ENCODE results near the gene PTPRK.

PTPRK gene

GRCh38 chr6:128242765-128243403 is 277.5 kb downstream of the PTPRK start:
- no peak for DNase-seq

GRCh38 chr6:128241216-128241615 is 279.2 kb downstream of the PTPRK start:
- DNase-seq, result no peak

GRCh38 chr6:128240024-128240428 is 280.4 kb downstream of the PTPRK start:
- no peak for DNase-seq

- DNase-seq, result no peak
These were observed 281.3 kb downstream of the PTPRK start for GRCh38 chr6:128239146-128239545.

GRCh38 chr6:128238225-128238624 is 282.2 kb downstream of the PTPRK start:
- no peak for DNase-seq

GRCh38 chr6:128235556-128235955 is 284.8 kb downstream of the PTPRK start:
- DNase-seq, result no peak

- no peak for DNase-seq
These were observed 286.9 kb downstream of the PTPRK start for GRCh38 chr6:128233531-128233930.

- DNase-seq, result no peak
These were observed 290.0 kb downstream of the PTPRK start for GRCh38 chr6:128230267-128230989.

- DNase-seq, result no peak
These were observed 294.8 kb downstream of the PTPRK start for GRCh38 chr6:128225612-128226011.

GRCh38 chr6:128216917-128217316 is 303.5 kb downstream of the PTPRK start:
- no peak for DNase-seq

- DNase-seq, result no peak
These were observed 310.6 kb downstream of the PTPRK start for GRCh38 chr6:128209771-128210170.

- no peak for DNase-seq
These were observed 311.4 kb downstream of the PTPRK start for GRCh38 chr6:128208851-128209580.

- DNase-seq, result no peak
These were observed 312.3 kb downstream of the PTPRK start for GRCh38 chr6:128208078-128208477.

GRCh38 chr6:128206610-128207426 is 313.6 kb downstream of the PTPRK start:
- DNase-seq, result no peak

- DNase-seq, result no peak
These were observed 315.8 kb downstream of the PTPRK start for GRCh38 chr6:128204616-128205015.

- no peak for DNase-seq
These were observed 318.1 kb downstream of the PTPRK start for GRCh38 chr6:128202169-128202765.

GRCh38 chr6:128200789-128201188 is 319.6 kb downstream of the PTPRK start:
- no peak for DNase-seq

- no peak for DNase-seq
These were observed 320.9 kb downstream of the PTPRK start for GRCh38 chr6:128199461-128199860.

GRCh38 chr6:128192972-128193371 is 327.4 kb downstream of the PTPRK start:
- no peak for DNase-seq

- DNase-seq, result no peak
These were observed 331.7 kb downstream of the PTPRK start for GRCh38 chr6:128188678-128189077.

GRCh38 chr6:128186729-128187128 is 333.7 kb downstream of the PTPRK start:
- DNase-seq, result no peak

GRCh38 chr6:128179876-128180438 is 340.4 kb downstream of the PTPRK start:
- no peak for DNase-seq
